ENCODE results near the gene IL23A. TPM values are rescaled to one million over a fixed set of nuclear protein-coding genes. Genes with fewer than 3 reads are reported as not detected.
"Not testable (repeated sequence)": the region's sequence is repeated elsewhere in the genome, so short reads cannot be mapped to it uniquely, and the experiment has no call there.

The IL23A gene
- total and polyA plus RNA-seq, 8 donors = 0.69 to 1.3 (median 1.0) TPM

DNA sequence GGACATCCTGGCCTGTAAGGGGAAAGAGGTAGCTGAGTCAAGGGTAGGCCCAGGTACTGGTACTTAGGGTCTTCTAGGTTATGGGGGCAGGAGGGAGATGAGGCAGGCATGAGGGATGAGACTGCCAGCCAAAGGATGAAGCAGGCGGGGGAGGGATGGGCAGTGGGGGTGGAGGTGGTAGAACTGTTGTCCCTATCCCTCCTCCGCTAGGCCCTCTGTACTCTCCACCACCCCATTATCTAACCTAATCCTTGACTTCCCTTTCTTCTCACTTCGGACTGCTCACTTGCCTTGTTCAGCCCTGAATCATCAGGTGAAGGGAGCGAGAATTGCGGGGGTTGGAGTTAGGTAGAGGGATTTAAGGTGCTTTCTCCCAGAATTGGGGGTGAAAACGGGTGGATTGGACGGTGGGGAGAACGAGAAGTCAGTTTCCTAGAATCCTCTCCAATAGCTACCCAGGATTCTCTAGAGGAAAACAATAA is 5.4 kb upstream of the IL23A start:
- intact Hi-C loops (cut with DNase I) = no loop called here

DNA sequence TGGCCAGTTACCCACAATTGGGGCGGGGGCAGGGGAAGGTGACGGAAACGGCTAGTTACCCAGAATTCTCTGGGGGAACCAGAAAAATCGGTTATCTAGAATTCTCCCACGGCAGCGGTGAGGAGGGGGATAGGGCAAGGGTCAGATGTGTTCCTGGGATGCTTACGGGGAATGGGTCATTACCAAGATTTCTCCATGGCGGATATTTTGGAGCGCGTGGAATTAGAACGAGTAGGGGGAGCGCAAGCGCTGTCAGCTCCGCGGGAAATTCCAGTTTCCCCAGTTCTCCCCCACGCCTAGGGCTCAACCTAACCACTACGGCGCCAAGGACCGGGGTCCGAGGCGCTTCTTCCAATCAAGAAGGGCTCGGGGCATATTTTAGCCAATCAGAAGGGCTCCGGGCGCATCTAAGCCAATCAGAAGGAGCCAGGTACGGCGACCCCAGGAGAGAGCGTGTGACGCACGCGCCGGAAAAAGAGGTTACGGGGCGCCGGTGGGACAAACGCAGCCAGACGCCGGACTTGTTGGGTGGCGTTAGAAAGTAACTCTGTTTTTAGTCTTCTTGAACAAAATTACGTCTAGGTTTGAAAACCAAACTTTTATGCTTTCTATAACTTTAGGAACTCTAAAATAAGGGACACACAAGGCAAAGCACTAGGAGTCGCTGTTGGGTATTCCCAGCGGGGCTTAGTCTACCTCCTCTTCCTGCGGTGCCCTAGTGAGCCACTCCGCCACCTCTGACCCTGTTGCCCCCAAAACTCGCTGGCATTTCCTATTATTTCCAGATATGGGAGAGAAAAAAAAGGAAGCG is 4.8 kb upstream of the IL23A start, which contains the start of gene PAN2:
PAN2 (minus strand) TSS at position 322 of the 811 bp plus-strand sequence. CDS start 906 bp downstream, outside the sequence.
- no peaks in the 10 kb centered on the region for H3K9me3 ChIP-seq
- H3K4me1 ChIP-seq = peaks cover 0 to 38% of the 10 kb centered on the region in 2 donors
- intact Hi-C loops (cut with DNase I) = no loop called here
- peak within 1 kb of the TSS; percentile 93 to 95 for H3K27ac ChIP-seq
- peak; percentile 99 for ATAC-seq
- peak; percentile 93 to 97 (median 95) for DNase-seq
- H3K36me3 ChIP-seq = no peaks in the 10 kb centered on the region
- peak within 1 kb of the TSS; percentile 50 to 53 for H3K4me3 ChIP-seq
- TF ChIP-seq, protein P1, sequence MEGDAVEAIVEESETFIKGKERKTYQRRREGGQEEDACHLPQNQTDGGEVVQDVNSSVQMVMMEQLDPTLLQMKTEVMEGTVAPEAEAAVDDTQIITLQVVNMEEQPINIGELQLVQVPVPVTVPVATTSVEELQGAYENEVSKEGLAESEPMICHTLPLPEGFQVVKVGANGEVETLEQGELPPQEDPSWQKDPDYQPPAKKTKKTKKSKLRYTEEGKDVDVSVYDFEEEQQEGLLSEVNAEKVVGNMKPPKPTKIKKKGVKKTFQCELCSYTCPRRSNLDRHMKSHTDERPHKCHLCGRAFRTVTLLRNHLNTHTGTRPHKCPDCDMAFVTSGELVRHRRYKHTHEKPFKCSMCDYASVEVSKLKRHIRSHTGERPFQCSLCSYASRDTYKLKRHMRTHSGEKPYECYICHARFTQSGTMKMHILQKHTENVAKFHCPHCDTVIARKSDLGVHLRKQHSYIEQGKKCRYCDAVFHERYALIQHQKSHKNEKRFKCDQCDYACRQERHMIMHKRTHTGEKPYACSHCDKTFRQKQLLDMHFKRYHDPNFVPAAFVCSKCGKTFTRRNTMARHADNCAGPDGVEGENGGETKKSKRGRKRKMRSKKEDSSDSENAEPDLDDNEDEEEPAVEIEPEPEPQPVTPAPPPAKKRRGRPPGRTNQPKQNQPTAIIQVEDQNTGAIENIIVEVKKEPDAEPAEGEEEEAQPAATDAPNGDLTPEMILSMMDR (IDR thresholded peaks at IDR 0.05) = peak; percentile 21 to 35
- no peaks in the 10 kb centered on the region for H3K27me3 ChIP-seq

More for the DNA sequence above, 5.4 kb upstream of the IL23A start:
- Histone ChIP-seq H3K4me3 (peak overlapping the region; percentile 50 to 53), H3K4me1 (peaks cover 0 to 31% of the 10 kb centered on the region in 2 donors), H3K9me3 (no peaks in the 10 kb centered on the region), H3K27ac (peak overlapping the region; percentile 93 to 95), H3K36me3 (peaks cover 0 to 1% of the 10 kb centered on the region in 2 donors), H3K27me3 (no peaks in the 10 kb centered on the region)
- DNase-seq (no peak), ATAC-seq (peak; percentile 11)
- TF ChIP-seq, protein P1 (IDR thresholded peaks at IDR 0.05) = no peak

DNA sequence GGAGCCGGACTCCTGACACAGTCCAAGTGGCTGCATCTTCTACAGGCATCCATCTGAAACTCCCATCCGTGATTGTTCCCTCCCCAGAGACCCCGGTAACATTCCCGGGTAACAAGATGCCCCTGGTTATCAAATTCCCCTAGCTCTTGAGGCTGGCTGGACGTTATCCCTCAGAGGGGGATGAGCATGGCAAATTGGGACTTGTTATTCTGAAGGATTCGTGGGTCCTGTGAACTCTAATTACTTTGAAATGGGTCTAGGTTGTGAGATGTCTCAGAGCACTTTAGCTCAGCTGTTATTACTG is 4.2 kb upstream of the IL23A start:
- Histone ChIP-seq H3K4me3 (peak overlapping the region; percentile 50 to 53), H3K27ac (peak overlapping the region; percentile 93 to 95), H3K9me3 (no peaks in the 10 kb centered on the region), H3K27me3 (no peaks in the 10 kb centered on the region), H3K36me3 (no peaks in the 10 kb centered on the region), H3K4me1 (peaks cover 0 to 43% of the 10 kb centered on the region in 2 donors)
- ATAC-seq (no peak), DNase-seq (no peak)
- TF ChIP-seq, protein P1 (IDR thresholded peaks at IDR 0.05) = no peak
- intact Hi-C loops (cut with DNase I) = no loop called here

DNA sequence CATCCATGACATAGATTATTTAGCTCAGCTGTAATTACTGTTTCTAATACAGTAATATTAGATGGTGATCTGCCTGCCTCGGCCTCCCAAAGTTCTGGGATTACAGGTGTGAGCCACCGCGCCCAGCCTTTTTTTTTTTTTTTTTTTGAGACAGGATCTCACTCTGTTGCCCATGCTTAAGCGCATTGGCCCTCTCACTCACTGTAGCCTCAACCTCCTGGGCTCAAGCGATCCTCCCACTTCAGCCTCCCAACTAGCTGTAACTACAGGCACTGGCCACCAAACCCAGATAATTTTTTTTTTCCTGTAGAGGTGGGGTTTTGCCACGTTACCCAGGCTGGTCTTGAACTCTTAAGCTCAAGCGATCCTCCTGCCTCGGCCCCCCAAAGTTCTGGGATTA is 3.2 kb upstream of the IL23A start:
- H3K36me3 ChIP-seq; DNase-seq; H3K4me3 ChIP-seq; intact Hi-C loops (cut with DNase I); H3K27me3 ChIP-seq; H3K27ac ChIP-seq; H3K9me3 ChIP-seq; ATAC-seq: not testable (repeated sequence)
- H3K4me1 ChIP-seq = peaks cover 0 to 50% of the 10 kb centered on the region in 2 donors

DNA sequence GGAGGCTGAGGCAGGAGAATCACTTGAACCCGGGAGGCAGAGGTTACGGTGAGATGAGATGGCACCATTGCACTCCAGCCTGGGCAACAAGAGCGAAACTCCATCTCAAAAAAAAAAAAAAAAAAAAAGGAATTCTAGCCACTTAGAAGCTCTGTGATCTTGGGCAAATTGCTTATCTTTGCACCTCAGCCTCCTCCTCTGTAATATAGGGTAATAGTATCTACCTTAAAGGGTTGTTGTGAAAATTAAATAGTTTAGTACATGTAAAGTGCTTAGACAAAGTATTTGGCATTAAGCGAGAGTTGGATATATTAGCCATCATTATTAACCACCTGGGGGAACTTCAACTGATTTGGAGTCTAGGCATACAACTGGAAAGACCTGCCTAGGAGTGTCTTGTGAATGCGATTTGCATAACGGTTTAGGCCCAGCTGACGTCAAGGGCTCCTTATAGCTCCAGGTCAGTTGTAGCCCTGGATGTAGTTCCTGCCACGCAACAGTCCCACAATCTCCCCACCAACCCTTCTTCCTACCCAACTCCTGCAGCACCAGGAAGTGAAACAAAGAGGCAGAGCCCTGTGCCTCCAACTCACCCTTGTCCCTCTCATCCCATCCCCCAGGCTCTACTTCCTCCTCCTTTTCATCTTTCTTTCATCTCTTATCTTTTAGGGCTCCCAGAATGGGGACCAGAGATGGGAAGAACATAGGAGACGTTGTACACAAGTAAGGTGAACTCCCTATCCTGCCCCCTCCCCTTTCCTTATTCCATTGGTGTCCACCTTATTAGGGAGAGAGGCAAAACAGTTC is 2.1 kb upstream of the IL23A start:
- H3K27ac ChIP-seq = peak overlapping the region in 1 of 2 donors; percentile 33
- ATAC-seq (no peak), DNase-seq (peak in 1 of 4 donors; percentile 58)
- intact Hi-C loops (cut with DNase I) = no loop called here
- TF ChIP-seq, protein P1 (IDR thresholded peaks at IDR 0.05) = no peak
- H3K4me3 ChIP-seq = no peak overlapping the region
- H3K9me3 ChIP-seq = no peaks in the 10 kb centered on the region
- H3K27me3 ChIP-seq = no peaks in the 10 kb centered on the region
- H3K4me1 ChIP-seq = peaks cover 0 to 50% of the 10 kb centered on the region in 2 donors
- H3K36me3 ChIP-seq = peaks cover 0 to 6% of the 10 kb centered on the region in 2 donors
